ENCODE measurements around the gene BBS5.
"Not testable (repeated sequence)": the region's sequence is repeated elsewhere in the genome, so short reads cannot be mapped to it uniquely, and the experiment has no call there.

The BBS5 gene

GRCh38 chr2:169479257-169480078 is at the start of gene BBS5:
Gene BBS5 (plus strand): TSS chr2:169479494. CDS start chr2:169479554, 60 bp downstream.
- DNase-seq (ENCODE audit: low read depth in 3 of 3) = peak; percentile 48 to 75 (median 53)

GRCh38 chr2:169431772-169432171 is 47.5 kb upstream of the BBS5 start:
- DNase-seq (ENCODE audit: low read depth in 3 of 3) = not testable (repeated sequence)

- DNase-seq (ENCODE audit: low read depth in 3 of 3) = not testable (repeated sequence)
Observed at GRCh38 chr2:169434236-169434635, 45.1 kb upstream of the BBS5 start.

GRCh38 chr2:169438466-169439072 is 40.7 kb upstream of the BBS5 start:
- DNase-seq (ENCODE audit: low read depth in 3 of 3) = no peak

- DNase-seq (ENCODE audit: low read depth in 3 of 3) = no peak
Observed at GRCh38 chr2:169439900-169440299, 39.4 kb upstream of the BBS5 start.

GRCh38 chr2:169446452-169446851 is 32.8 kb upstream of the BBS5 start:
- no peak for DNase-seq (ENCODE audit: low read depth in 3 of 3)

GRCh38 chr2:169448316-169448715 is 31.0 kb upstream of the BBS5 start:
- DNase-seq (ENCODE audit: low read depth in 3 of 3) = no peak

DNA sequence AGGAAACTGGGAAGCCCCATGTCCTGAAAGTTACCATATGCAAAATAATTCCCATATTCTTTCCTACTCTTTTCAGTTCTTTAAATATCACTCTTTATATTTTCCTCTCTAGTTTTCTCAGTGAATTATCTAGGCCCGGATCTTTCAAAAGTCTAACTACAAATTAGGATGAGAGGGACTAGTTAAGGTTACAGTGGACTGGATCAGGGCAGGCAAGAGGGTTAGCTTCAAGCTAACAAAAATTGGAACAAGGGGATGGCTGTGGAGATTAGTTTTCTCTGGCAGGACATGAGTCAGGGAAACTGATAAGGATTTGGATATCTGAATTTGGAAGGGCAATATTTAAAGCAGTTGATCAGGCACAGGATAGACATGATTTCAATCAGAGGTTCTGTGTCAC is 30.4 kb upstream of the BBS5 start:
- DNase-seq (ENCODE audit: low read depth in 3 of 3) = no peak

GRCh38 chr2:169452080-169452479 is 27.2 kb upstream of the BBS5 start:
- DNase-seq (ENCODE audit: low read depth in 3 of 3) = no peak

GRCh38 chr2:169453044-169453443 is 26.2 kb upstream of the BBS5 start:
- DNase-seq (ENCODE audit: low read depth in 3 of 3) = not testable (repeated sequence)

DNA sequence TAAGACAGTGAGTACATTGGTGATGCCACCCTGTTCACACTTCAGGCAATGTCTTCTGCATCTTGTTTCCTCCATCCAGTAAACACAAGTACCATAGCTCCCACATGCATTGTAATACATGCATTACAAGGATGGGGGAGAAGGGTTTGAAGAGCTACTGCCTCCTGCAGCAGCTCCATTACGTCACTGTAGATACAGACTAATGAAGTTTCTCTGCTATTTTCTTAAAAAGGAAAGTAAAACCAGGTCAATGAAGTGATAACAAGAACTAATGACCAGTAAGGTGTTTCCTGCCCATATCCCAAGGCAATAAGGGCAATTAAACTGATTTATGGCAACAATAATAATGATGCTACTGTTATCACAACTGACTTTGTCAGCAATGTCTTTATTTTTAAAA is 18.2 kb upstream of the BBS5 start:
- no peak for DNase-seq (ENCODE audit: low read depth in 3 of 3)

DNA sequence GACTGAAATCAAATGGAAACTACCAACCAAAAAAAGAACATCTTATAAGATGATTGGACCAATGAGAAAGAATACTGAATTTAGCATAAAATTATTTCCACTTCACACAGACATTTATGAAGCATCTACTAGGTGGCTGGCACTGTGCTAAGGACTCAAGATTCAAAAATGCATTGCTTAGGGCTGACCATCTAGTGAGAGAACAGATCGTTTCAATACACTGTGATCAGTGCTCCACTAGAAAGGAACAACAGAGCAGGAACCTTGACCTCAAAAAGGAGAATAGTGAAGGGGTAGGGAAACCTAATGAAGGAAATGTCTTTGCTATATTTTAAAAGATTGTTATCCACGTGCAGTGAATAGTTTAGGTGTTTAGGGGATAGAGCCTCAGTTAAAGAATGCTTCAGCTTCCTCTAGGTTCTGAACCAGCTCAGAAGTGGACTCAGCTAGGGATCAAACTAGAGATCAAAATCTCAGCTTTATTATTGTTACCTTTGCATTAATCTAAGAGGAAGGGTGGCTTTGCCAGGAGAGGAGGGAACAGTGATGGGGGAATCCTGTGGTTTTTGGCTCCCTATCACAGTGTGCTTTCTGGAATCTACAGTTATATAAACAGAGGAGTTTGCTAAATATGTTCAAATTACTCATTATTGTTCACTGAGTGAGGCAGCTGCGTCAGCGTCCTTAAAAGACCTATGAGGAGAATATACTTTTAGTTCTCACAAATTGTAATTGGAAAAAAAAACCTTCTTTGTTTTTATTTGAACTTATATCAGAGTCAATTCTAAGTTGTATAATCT is 16.2 kb upstream of the BBS5 start:
- DNase-seq (ENCODE audit: low read depth in 3 of 3) = no peak

DNA sequence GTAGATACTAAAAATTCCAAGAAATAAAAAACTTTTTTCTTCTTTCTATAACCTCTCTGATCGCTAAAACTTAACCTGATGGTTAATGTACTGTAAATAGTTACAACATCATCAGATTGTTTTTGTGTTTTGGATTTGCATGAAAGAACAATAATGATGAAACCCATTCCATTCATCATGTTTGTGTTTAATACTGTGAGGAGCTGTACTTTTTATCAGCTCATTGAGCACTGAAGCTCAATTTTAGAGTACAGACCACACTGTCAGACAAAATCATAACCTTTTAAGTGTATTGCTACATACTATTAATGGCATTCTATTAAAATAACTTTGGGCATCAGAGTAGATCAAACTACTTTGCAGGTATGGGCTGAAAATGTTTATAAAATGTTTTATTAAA is 14.8 kb upstream of the BBS5 start:
- DNase-seq (ENCODE audit: low read depth in 3 of 3) = no peak

DNA sequence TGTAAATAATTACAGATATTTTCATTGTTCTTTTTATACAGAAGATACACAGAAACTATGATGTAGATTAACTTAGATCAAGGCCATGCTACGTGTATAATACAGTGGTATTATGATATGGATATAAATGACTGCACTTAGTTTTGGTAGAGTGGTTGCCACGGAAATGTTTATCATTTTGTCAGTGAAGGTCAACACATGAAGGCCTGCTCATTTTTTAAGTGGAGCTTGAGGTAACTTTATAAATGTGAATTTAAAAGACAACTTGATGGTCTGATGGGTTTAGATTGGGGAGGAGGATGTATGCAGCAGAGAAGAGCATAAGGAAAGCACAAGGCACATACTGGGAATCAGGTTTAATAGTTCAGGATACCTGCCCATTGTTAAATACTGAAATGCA is 14.4 kb upstream of the BBS5 start:
- no peak for DNase-seq (ENCODE audit: low read depth in 3 of 3)

- no peak for DNase-seq (ENCODE audit: low read depth in 3 of 3)
Observed at GRCh38 chr2:169468841-169469240, 10.5 kb upstream of the BBS5 start.

DNA sequence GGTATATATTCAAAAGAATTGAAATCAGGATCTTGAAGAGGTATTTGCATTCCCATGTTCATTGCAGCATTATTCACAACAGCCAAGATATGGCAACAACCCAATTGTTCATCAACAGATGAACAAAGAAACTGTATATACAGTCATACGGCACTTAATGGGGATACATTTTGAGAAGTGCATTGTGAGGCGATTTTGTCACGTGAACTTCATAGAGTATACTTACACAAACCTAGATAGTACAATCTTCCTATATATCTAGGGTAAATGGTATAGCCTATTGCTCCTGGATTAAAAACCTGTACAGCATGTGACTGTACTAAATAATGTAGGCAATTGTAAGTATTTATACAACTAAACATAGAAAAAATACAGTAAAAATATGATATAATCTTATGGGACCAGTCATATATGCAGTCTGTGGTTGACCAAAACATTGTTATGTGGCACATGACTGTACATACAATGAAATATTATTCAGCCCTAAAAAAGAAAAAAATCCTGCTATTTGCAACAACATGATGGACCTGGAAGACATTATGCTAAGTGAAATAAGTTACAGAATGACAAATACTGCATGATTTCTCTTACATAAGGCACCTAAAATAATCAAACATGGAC is 9.2 kb upstream of the BBS5 start:
- no peak for DNase-seq (ENCODE audit: low read depth in 3 of 3)

- no peak for DNase-seq (ENCODE audit: low read depth in 3 of 3)
Observed at GRCh38 chr2:169472249-169472648, 7.0 kb upstream of the BBS5 start.

DNA sequence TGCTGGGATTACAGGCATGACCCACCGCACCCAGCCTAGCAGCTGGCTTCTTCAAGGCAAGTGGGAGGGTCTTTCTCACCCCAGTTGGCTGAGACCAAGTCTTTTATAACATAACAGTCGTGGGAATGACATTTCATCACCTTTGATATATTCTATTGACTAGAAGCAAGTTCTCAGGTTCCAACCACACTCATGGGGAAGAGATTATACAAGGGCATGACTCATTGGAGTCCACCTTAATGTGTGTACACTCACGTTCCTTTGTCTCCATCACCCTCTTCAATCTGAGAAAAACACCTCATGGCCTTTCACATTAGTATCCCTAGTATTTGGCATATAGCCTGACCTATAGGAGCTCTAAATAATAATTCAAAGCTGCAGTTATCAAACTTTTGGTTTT is 2.8 kb upstream of the BBS5 start:
- DNase-seq (ENCODE audit: low read depth in 3 of 3) = no peak

GRCh38 chr2:169478339-169478738 is 955 bp upstream of the BBS5 start:
- DNase-seq (ENCODE audit: low read depth in 3 of 3) = no peak

DNA sequence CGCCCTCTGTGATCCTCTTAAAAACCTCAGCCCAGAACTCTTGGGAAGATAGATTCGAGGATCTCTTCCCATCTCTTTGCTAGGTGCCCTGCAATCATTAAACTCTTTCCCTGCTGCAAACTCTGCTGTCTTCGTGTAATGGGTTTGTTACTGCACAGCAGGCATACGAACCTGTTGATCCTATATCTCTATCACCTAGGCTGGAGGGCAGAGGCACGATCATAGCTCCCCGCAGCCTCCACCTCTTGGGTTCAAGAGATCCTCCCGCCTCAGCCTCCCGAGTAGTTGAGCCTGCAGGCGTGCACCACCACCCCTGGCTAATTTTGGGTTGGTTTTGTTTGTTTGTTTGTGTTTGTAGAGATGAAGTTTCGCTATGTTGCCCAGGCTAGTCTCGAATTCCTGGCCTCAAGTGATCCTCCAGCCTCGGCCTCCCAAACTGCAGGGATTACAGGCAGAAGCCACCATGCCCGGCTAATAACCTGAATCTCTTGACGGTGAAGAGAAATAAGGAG is 493 bp upstream of the BBS5 start:
- DNase-seq (ENCODE audit: low read depth in 3 of 3) = no peak

- DNase-seq (ENCODE audit: low read depth in 3 of 3) = no peak
Observed at GRCh38 chr2:169480079-169480465, 778 bp downstream of the BBS5 start.

DNA sequence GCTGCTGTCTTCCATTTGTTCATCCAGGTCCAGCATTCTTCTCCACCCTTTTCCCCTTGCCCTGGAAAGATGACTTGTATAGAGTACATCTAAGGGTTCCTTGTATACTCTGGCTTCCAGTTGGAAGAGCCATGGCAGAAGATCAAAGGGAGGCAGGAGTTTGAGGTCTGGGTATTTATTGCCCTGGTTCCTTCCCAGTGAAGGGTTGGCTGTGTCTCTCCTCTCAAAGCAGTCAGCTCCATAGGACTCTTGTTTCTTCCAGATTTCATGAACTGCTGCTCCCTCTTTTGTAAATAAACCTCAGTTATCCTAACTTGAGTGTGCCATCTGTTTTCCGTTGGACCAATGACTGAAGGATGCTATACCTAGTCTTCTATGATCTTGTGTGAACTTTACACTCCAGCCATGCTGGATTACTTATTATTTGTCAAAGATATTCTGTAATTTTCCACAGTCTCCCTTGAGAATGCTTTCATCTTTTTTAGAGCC is 6.4 kb downstream of the BBS5 start:
- no peak for DNase-seq (ENCODE audit: low read depth in 3 of 3)

Measured in stimulated activated CD4-positive, alpha-beta T cell treated with anti-CD3 and anti-CD28 coated beads, TNF-alpha, amount 100 ng/mL, for 24 hours (primary cell).